CD8-positive, alpha-beta memory T cell (primary cell): Measurements from ENCODE around the gene SHMT2. TPM values are rescaled to one million over a fixed set of nuclear protein-coding genes. Genes with fewer than 3 reads are reported as not detected.
A peak's percentile ranks its signal among the peaks of the same experiment; 100 is the strongest.

Experiments used
- CTCF ChIA-PET: fragments of 350-600 bp; sonication (Branson Sonifier 250); formaldehyde crosslinking; loops from one replicate; lab custom pipeline; 2021; ENCODE audit warnings: antibody characterized with exemption; lab: Charles Lee
- POLR2A ChIA-PET: fragments of 350-600 bp; sonication (Branson Sonifier 250); formaldehyde crosslinking; loops from one replicate; lab custom pipeline; 2021; ENCODE audit warnings: antibody characterized with exemption; lab: Charles Lee
- DNase-seq, 5 donors: peaks; one replicate each; pipeline versions ENCODE4 v3.0.0 to v3.0.0-alpha.2; 2020 to 2022; ENCODE audit warnings: mixed read lengths in 1 of 5
- H3K27ac ChIP-seq: one replicate; pipeline ENCODE4 v1.7.0; 2013; ENCODE audit warnings: low read depth, mild to moderate bottlenecking, low read length, moderate library complexity
- H3K27me3 ChIP-seq: 2 replicates; pipeline ENCODE4 v1.7.0; 2013; ENCODE audit warnings: low read length, mild to moderate bottlenecking; ENCODE audit not compliant: insufficient read depth, poor library complexity, severe bottlenecking
- H3K36me3 ChIP-seq: 2 replicates; pipeline ENCODE4 v1.7.0; 2013; ENCODE audit warnings: mild to moderate bottlenecking, low read length, moderate library complexity; ENCODE audit not compliant: insufficient read depth
- H3K4me1 ChIP-seq: 2 replicates; pipeline ENCODE4 v1.7.0; 2013; ENCODE audit warnings: mild to moderate bottlenecking, low read length, moderate library complexity; ENCODE audit not compliant: insufficient read depth
- H3K4me3 ChIP-seq: 2 replicates; pipeline ENCODE4 v1.7.0; 2013; ENCODE audit warnings: mild to moderate bottlenecking, low read length
- H3K9me3 ChIP-seq: 2 replicates; pipeline ENCODE4 v1.7.0; 2013; ENCODE audit warnings: mild to moderate bottlenecking, low read length
- H3K27ac Mint-ChIP-seq, 8 donors: one replicate each; pipeline ENCODE4 v1.8.0; 2020 to 2021; ENCODE audit warnings: mixed read lengths in 8 of 8, mild to moderate bottlenecking in 6 of 8, inconsistent platforms in 3 of 8, moderate library complexity in 3 of 8
- H3K27me3 Mint-ChIP-seq, 2 donors: one replicate each; pipeline ENCODE4 v1.8.0; 2020 to 2021; ENCODE audit warnings: mixed read lengths in 2 of 2, mild to moderate bottlenecking in 1 of 2, moderate library complexity in 1 of 2
- H3K36me3 Mint-ChIP-seq, 3 donors: one replicate each; pipeline ENCODE4 v1.8.0; 2020 to 2021; ENCODE audit warnings: mixed read lengths in 3 of 3, inconsistent platforms in 1 of 3, mild to moderate bottlenecking in 1 of 3
- H3K4me1 Mint-ChIP-seq, 3 donors: one replicate each; pipeline ENCODE4 v1.8.0; 2020 to 2021; ENCODE audit warnings: mixed read lengths in 3 of 3, inconsistent platforms in 1 of 3, mild to moderate bottlenecking in 1 of 3
- H3K4me3 Mint-ChIP-seq, 7 donors: one replicate each; pipeline ENCODE4 v1.8.0; 2020 to 2021; ENCODE audit warnings: mixed read lengths in 7 of 7, mild to moderate bottlenecking in 6 of 7, moderate library complexity in 4 of 7, inconsistent platforms in 2 of 7
- H3K9me3 Mint-ChIP-seq, 5 donors: one replicate each; pipeline ENCODE4 v1.8.0; 2020 to 2022; ENCODE audit warnings: mixed read lengths in 5 of 5, mild to moderate bottlenecking in 3 of 5, moderate library complexity in 2 of 5, inconsistent platforms in 1 of 5
- polyA plus RNA-seq: library from polyadenylated mRNA; unstranded; fragments of 300-500 nt; fragmentation: Illumina TruSeq; gene quantifications from one replicate; pipeline ENCODE4 v1.2.3, GENCODE V29; 2021
- total RNA-seq, 2 experiments: library from RNA; stranded (reverse); gene quantifications; one replicate each; pipeline ENCODE4 v1.2.3, GENCODE V29; 2021

The SHMT2 gene
- total and polyA plus RNA-seq, 3 experiments from 2014 or later = 34.7 to 352 (median 349) TPM

- POLR2A ChIA-PET = interaction anchor here (0.8 kb wide), 1 partner anchor 175 kb away, joined by 4 read pairs; no protein-coding TSS in a partner anchor
- H3K4me1 Mint-ChIP-seq = peaks cover 1 to 2% (median 2%) of the 10 kb centered on the region in 3 donors
- no peaks in the 10 kb centered on the region for H3K36me3 ChIP-seq
- H3K27ac Mint-ChIP-seq = peak overlapping the region in 1 of 8 donors; percentile 1
- no peaks in the 10 kb centered on the region for H3K4me1 ChIP-seq
- DNase-seq = no peak
- H3K9me3 ChIP-seq = no peaks in the 10 kb centered on the region
- H3K4me3 ChIP-seq = no peak overlapping the region
- no peak overlapping the region for H3K27ac ChIP-seq
- no peaks in the 10 kb centered on the region for H3K9me3 Mint-ChIP-seq
- H3K27me3 ChIP-seq = peaks cover 5% of the 10 kb centered on the region
- H3K27me3 Mint-ChIP-seq = peaks cover 7 to 8% of the 10 kb centered on the region in 2 donors
- H3K4me3 Mint-ChIP-seq = no peak overlapping the region
- H3K36me3 Mint-ChIP-seq = peaks cover 0 to 6% (median 3%) of the 10 kb centered on the region in 3 donors
- CTCF ChIA-PET = interaction anchor here (2.7 to 12.7 kb wide), 2 partner anchors 10 to 35 kb away, joined by 11 to 262 read pairs; no protein-coding TSS in a partner anchor
Observed at GRCh38 chr12:57248934-57249742, 19.6 kb downstream of the SHMT2 start.

GRCh38 chr12:57250541-57250940 is 21.0 kb downstream of the SHMT2 start:
- Histone ChIP-seq H3K4me3 (no peak overlapping the region), H3K27ac (no peak overlapping the region), H3K27me3 (no peaks in the 10 kb centered on the region), H3K4me1 (no peaks in the 10 kb centered on the region), H3K36me3 (no peaks in the 10 kb centered on the region), H3K9me3 (no peaks in the 10 kb centered on the region)
- Mint-ChIP-seq H3K27ac (no peak overlapping the region), H3K4me3 (no peak overlapping the region), H3K36me3 (peaks cover 4 to 16% (median 8%) of the 10 kb centered on the region in 3 donors), H3K27me3 (peaks cover 0 to 5% of the 10 kb centered on the region in 2 donors), H3K4me1 (no peaks in the 10 kb centered on the region), H3K9me3 (no peaks in the 10 kb centered on the region)
- ChIA-PET CTCF (interaction anchor here (1.1 to 2.7 kb wide), 4 partner anchors 10 to 20 kb away, joined by 3 to 11 read pairs (median 5); no protein-coding TSS in a partner anchor), POLR2A (interaction anchor here (0.6 to 0.7 kb wide), 2 partner anchors 180 to 598 kb away, joined by 3 read pairs; no protein-coding TSS in a partner anchor)
- DNase-seq = no peak

- H3K9me3 ChIP-seq = no peaks in the 10 kb centered on the region
- no peaks in the 10 kb centered on the region for H3K27me3 ChIP-seq
- no peak within 1 kb of the TSS for H3K27ac ChIP-seq
- Mint-ChIP-seq H3K9me3 (no peaks in the 10 kb centered on the region), H3K27me3 (peaks cover 0 to 5% of the 10 kb centered on the region in 2 donors), H3K27ac (peak within 1 kb of the TSS in 1 of 8 donors; percentile 50), H3K4me3 (peak within 1 kb of the TSS in 1 of 7 donors; percentile 13), H3K4me1 (no peaks in the 10 kb centered on the region), H3K36me3 (peaks cover 4 to 20% (median 8%) of the 10 kb centered on the region in 3 donors)
- H3K36me3 ChIP-seq = no peaks in the 10 kb centered on the region
- DNase-seq = no peak
- ChIA-PET CTCF (interaction anchor here (0.8 to 3.0 kb wide), 8 partner anchors 8 to 202 kb away, joined by 3 to 24 read pairs (median 4); no protein-coding TSS in a partner anchor), POLR2A (no interaction called here)
- no peak within 1 kb of the TSS for H3K4me3 ChIP-seq
- no peaks in the 10 kb centered on the region for H3K4me1 ChIP-seq
Observed at GRCh38 chr12:57250956-57251355, 21.4 kb downstream of the SHMT2 start, which contains the start of gene STAC3. Gene STAC3, minus strand, starts transcription at chr12:57251187. Its CDS starts 1,551 bp downstream, at chr12:57249636.

- H3K27ac ChIP-seq = no peak overlapping the region
- H3K4me1 ChIP-seq = no peaks in the 10 kb centered on the region
- Mint-ChIP-seq H3K4me3 (no peak overlapping the region), H3K4me1 (no peaks in the 10 kb centered on the region), H3K27ac (peak overlapping the region in 1 of 8 donors; percentile 71), H3K36me3 (peaks cover 4 to 55% (median 13%) of the 10 kb centered on the region in 3 donors), H3K27me3 (no peaks in the 10 kb centered on the region), H3K9me3 (no peaks in the 10 kb centered on the region)
- H3K27me3 ChIP-seq = no peaks in the 10 kb centered on the region
- H3K36me3 ChIP-seq = peaks cover 29% of the 10 kb centered on the region
- CTCF ChIA-PET = interaction anchor here (0.6 to 1.5 kb wide), 3 partner anchors 11 to 142 kb away, joined by 3 to 5 read pairs (median 3); no protein-coding TSS in a partner anchor
- no peak for DNase-seq
- no peaks in the 10 kb centered on the region for H3K9me3 ChIP-seq
- H3K4me3 ChIP-seq = no peak overlapping the region
- POLR2A ChIA-PET = no interaction called here
Observed at GRCh38 chr12:57254506-57255280, 25.2 kb downstream of the SHMT2 start.

GRCh38 chr12:57255916-57256315 is 26.4 kb downstream of the SHMT2 start:
- DNase-seq = no peak
- peaks cover 4 to 64% (median 18%) of the 10 kb centered on the region in 3 donors for H3K36me3 Mint-ChIP-seq
- H3K4me1 Mint-ChIP-seq = no peaks in the 10 kb centered on the region
- no peak overlapping the region for H3K4me3 Mint-ChIP-seq
- ChIA-PET CTCF (no interaction called here), POLR2A (no interaction called here)
- Histone ChIP-seq H3K9me3 (no peaks in the 10 kb centered on the region), H3K27ac (no peak overlapping the region), H3K27me3 (no peaks in the 10 kb centered on the region), H3K36me3 (peaks cover 36% of the 10 kb centered on the region), H3K4me1 (no peaks in the 10 kb centered on the region), H3K4me3 (no peak overlapping the region)
- H3K9me3 Mint-ChIP-seq = no peaks in the 10 kb centered on the region
- no peaks in the 10 kb centered on the region for H3K27me3 Mint-ChIP-seq
- peak overlapping the region in 1 of 8 donors; percentile 24 for H3K27ac Mint-ChIP-seq

GRCh38 chr12:57258977-57259970 is 29.8 kb downstream of the SHMT2 start:
- H3K4me1 Mint-ChIP-seq = peaks cover 0 to 4% (median 0%) of the 10 kb centered on the region in 3 donors
- H3K36me3 Mint-ChIP-seq = peaks cover 7 to 87% (median 22%) of the 10 kb centered on the region in 3 donors
- CTCF ChIA-PET = interaction anchor here (2.8 to 3.0 kb wide), 2 partner anchors 9 to 193 kb away, joined by 6 to 9 read pairs; partner anchors contain the start of gene STAC3
- H3K27me3 ChIP-seq = no peaks in the 10 kb centered on the region
- no peak overlapping the region for H3K27ac ChIP-seq
- peaks cover 43% of the 10 kb centered on the region for H3K36me3 ChIP-seq
- no peak overlapping the region for H3K4me3 Mint-ChIP-seq
- H3K27ac Mint-ChIP-seq = peak overlapping the region in 2 of 8 donors; percentile 4 to 66
- no peaks in the 10 kb centered on the region for H3K9me3 Mint-ChIP-seq
- POLR2A ChIA-PET = no interaction called here
- H3K4me1 ChIP-seq = no peaks in the 10 kb centered on the region
- DNase-seq = no peak
- H3K27me3 Mint-ChIP-seq = no peaks in the 10 kb centered on the region
- H3K4me3 ChIP-seq = no peak overlapping the region
- H3K9me3 ChIP-seq = no peaks in the 10 kb centered on the region

- peaks cover 0 to 4% (median 0%) of the 10 kb centered on the region in 3 donors for H3K4me1 Mint-ChIP-seq
- Histone ChIP-seq H3K27me3 (no peaks in the 10 kb centered on the region), H3K9me3 (no peaks in the 10 kb centered on the region), H3K27ac (no peak overlapping the region), H3K4me1 (no peaks in the 10 kb centered on the region), H3K4me3 (no peak overlapping the region), H3K36me3 (peaks cover 43% of the 10 kb centered on the region)
- ChIA-PET POLR2A (no interaction called here), CTCF (interaction anchor here (1.7 to 3.0 kb wide), 3 partner anchors 10 to 192 kb away, joined by 5 to 9 read pairs (median 6); partner anchors contain the start of gene STAC3)
- H3K27ac Mint-ChIP-seq = peak overlapping the region in 1 of 8 donors; percentile 33
- H3K36me3 Mint-ChIP-seq = peaks cover 5 to 85% (median 26%) of the 10 kb centered on the region in 3 donors
- H3K4me3 Mint-ChIP-seq = no peak overlapping the region
- no peaks in the 10 kb centered on the region for H3K27me3 Mint-ChIP-seq
- no peak for DNase-seq
- no peaks in the 10 kb centered on the region for H3K9me3 Mint-ChIP-seq
Observed at GRCh38 chr12:57260366-57260765, 30.9 kb downstream of the SHMT2 start.
